ENCODE data around the gene HOXA2. TPM values are rescaled to one million over a fixed set of nuclear protein-coding genes. Genes with fewer than 3 reads are reported as not detected.

HOXA2 gene
- total and polyA plus RNA-seq, 3 experiments from 2014 or later: not detected

DNA sequence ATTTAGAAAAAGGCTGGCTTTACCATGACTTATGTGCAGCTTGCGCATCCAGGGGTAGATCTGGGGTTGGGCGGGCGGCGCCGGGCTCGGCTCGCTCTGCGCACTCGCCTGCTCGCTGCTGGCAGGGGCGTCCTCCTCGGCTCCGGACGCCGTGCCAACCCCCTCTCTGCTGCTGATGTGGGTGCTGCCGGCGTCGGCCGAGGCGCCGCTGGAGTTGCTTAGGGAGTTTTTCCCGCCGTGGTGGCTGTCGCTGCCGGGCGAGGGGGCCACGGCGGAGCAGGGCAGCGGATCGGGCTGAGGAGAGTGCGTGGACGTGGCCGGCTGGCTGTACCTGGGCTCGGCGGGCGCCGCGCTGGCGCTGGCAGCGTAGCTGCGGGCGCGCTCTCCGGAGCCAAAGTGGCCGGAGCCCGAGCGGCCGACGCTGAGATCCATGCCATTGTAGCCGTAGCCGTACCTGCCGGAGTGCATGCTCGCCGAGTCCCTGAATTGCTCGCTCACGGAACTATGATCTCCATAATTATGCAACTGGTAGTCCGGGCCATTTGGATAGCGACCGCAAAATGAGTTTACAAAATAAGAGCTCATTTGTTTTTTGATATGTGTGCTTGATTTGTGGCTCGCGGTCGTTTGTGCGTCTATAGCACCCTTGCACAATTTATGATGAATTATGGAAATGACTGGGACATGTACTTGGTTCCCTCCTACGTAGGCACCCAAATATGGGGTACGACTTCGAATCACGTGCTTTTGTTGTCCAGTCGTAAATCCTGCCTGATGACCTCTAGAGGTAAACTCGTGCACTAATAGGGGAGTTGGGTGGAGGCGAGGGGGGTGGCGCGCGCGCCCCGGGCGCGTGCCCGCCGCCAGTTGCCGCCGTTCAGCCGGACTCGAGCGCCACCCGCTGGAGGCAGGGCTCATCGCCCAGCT lies 40.8 kb upstream of the HOXA2 start, which contains the start of gene HOXA5:
Gene HOXA5, minus strand, starts transcription at position 659 of the 927 bp plus-strand sequence. Its CDS starts 74 bp downstream, at position 585.
- Mint-ChIP-seq H3K4me3 (peak within 1 kb of the TSS in 4 of 7 donors; percentile 20 to 65 (median 32)), H3K27ac (no peak within 1 kb of the TSS), H3K36me3 (no peaks in the 10 kb centered on the region), H3K27me3 (peaks cover 39 to 64% of the 10 kb centered on the region in 2 donors), H3K4me1 (peaks cover 0 to 9% (median 5%) of the 10 kb centered on the region in 3 donors), H3K9me3 (no peaks in the 10 kb centered on the region)
- no peak within 1 kb of the TSS for H3K4me3 ChIP-seq (ENCODE audit: low read length)
- DNase-seq: no peak
- ChIA-PET POLR2A (no interaction called here), CTCF (no interaction called here)
- H3K9me3 ChIP-seq (ENCODE audit: low read length): no peaks in the 10 kb centered on the region
- H3K27me3 ChIP-seq (ENCODE audit: insufficient read depth, low read length, poor library complexity, severe bottlenecking): peaks cover 22% of the 10 kb centered on the region
- H3K4me1 ChIP-seq (ENCODE audit: insufficient read depth, low read length): no peaks in the 10 kb centered on the region
- H3K36me3 ChIP-seq (ENCODE audit: insufficient read depth, low read length): no peaks in the 10 kb centered on the region
- no peak within 1 kb of the TSS for H3K27ac ChIP-seq (ENCODE audit: low read depth, low read length)

DNA sequence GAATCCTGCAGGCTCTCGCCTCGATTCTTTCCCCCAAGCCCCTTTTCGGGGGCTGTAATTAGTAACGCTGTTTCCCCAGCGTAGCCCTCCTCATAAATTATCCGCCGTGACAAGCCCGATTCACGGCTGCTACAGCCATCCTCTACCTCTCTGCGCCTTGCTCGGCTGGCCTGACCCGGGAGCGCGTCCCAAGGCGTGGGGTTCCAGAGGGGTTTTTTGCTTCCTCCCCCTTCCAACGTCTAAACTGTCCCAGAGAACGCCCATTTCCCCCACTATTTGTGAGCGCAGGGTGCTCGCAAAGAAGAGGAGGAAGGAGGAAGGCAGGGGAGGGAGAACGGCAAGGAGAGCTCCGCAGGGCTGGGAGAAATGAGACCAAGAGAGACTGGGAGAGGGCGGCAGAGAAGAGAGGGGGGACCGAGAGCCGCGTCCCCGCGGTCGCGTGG lies 40.1 kb upstream of the HOXA2 start:
- H3K36me3 Mint-ChIP-seq: no peaks in the 10 kb centered on the region
- Histone ChIP-seq H3K4me3 (ENCODE audit: low read length) (no peak overlapping the region), H3K27ac (ENCODE audit: low read depth, low read length) (no peak overlapping the region), H3K27me3 (ENCODE audit: insufficient read depth, low read length, poor library complexity, severe bottlenecking) (peaks cover 20% of the 10 kb centered on the region), H3K9me3 (ENCODE audit: low read length) (no peaks in the 10 kb centered on the region), H3K36me3 (ENCODE audit: insufficient read depth, low read length) (no peaks in the 10 kb centered on the region), H3K4me1 (ENCODE audit: insufficient read depth, low read length) (no peaks in the 10 kb centered on the region)
- no peaks in the 10 kb centered on the region for H3K9me3 Mint-ChIP-seq
- CTCF ChIA-PET: interaction anchor here (1.7 kb wide), 1 partner anchor 8 kb away, joined by 4 read pairs; no protein-coding TSS in a partner anchor
- peaks cover 0 to 5% (median 1%) of the 10 kb centered on the region in 3 donors for H3K4me1 Mint-ChIP-seq
- DNase-seq: no peak
- H3K27me3 Mint-ChIP-seq: peaks cover 34 to 63% of the 10 kb centered on the region in 2 donors
- H3K27ac Mint-ChIP-seq: no peak overlapping the region
- H3K4me3 Mint-ChIP-seq: peak overlapping the region in 2 of 7 donors; percentile 24 to 41
- POLR2A ChIA-PET: no interaction called here

DNA sequence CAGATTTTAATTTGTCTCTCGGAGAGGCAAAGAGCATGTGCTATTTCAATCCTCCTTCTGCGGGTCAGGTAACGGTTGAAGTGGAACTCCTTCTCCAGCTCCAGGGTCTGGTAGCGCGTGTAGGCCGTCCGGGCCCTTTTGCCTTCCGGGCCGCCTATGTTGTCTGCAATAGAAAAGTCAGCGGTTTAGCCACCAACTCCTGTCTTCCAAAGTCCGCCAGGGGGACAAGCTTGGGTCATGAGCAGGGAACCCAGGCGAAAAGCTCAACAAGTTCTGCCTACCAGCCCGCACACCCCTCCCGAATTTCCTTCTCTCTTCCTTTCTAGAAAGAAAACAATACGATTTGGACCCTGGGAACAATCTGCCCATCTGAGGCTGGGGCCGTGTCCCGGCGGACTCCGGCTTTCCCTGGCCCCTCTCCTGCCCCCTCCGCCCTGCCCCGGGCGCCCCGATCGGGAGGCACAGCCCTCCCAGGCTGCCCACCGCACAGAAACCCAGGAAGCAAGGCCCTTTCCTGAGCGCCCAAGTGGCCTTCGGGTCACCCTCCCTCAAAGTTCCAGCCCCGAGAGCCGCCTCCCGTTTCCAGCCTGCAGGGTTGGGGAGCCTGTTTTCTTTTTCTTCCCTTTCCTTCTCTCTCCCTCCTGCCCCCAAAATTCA lies 39.6 kb upstream of the HOXA2 start:
- H3K4me3 Mint-ChIP-seq: no peak overlapping the region
- no peak overlapping the region for H3K27ac Mint-ChIP-seq
- Histone ChIP-seq H3K27me3 (ENCODE audit: insufficient read depth, low read length, poor library complexity, severe bottlenecking) (peaks cover 19% of the 10 kb centered on the region), H3K36me3 (ENCODE audit: insufficient read depth, low read length) (no peaks in the 10 kb centered on the region), H3K9me3 (ENCODE audit: low read length) (no peaks in the 10 kb centered on the region), H3K4me1 (ENCODE audit: insufficient read depth, low read length) (no peaks in the 10 kb centered on the region), H3K27ac (ENCODE audit: low read depth, low read length) (no peak overlapping the region), H3K4me3 (ENCODE audit: low read length) (no peak overlapping the region)
- H3K9me3 Mint-ChIP-seq: no peaks in the 10 kb centered on the region
- DNase-seq: no peak
- POLR2A ChIA-PET: no interaction called here
- no peaks in the 10 kb centered on the region for H3K36me3 Mint-ChIP-seq
- H3K27me3 Mint-ChIP-seq: peaks cover 32 to 63% of the 10 kb centered on the region in 2 donors
- CTCF ChIA-PET: interaction anchor here (1.3 to 1.7 kb wide), 2 partner anchors 9 to 11 kb away, joined by 4 to 5 read pairs; partner anchors contain the start of gene HOXA4
- H3K4me1 Mint-ChIP-seq: peaks cover 0 to 1% (median 0%) of the 10 kb centered on the region in 3 donors

DNA sequence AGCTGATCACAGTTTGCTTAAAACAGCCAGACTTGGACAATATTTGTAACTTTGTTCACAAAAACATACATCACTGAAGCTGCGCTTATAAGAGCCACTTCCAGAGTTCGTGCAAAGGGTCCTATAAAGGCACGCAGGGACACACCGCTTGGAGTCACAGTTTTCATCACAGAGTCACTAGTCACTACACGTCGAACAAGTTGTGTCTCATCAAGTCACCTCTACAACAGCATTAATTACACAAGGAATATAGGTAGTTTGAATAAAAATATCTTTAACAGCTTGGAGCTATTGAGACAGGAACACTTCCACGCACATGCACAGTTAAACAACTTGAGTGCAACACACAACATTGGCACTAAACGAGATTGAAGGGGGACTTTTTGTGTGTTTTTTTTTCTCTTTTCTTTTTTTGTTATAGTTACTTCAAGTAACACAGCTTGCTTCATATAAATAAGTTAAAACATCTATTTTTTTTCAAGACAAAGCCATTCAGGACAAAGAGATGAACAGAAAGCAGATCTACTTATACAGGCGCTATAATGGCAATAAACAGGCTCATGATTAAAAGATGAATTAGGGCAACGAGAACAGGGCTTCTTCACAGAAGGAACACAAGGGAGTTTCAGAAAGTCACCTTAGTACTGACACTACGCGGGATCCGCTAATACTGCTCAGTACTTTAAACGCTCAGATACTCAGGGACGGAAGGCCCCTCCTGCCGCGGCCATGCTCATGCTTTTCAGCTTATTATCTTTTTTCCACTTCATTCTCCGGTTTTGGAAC lies 38.8 kb upstream of the HOXA2 start:
- no peaks in the 10 kb centered on the region for H3K4me1 ChIP-seq (ENCODE audit: insufficient read depth, low read length)
- Mint-ChIP-seq H3K4me3 (no peak overlapping the region), H3K9me3 (no peaks in the 10 kb centered on the region), H3K36me3 (no peaks in the 10 kb centered on the region), H3K27me3 (peaks cover 32 to 63% of the 10 kb centered on the region in 2 donors), H3K27ac (no peak overlapping the region), H3K4me1 (no peaks in the 10 kb centered on the region)
- H3K36me3 ChIP-seq (ENCODE audit: insufficient read depth, low read length): no peaks in the 10 kb centered on the region
- no peak overlapping the region for H3K4me3 ChIP-seq (ENCODE audit: low read length)
- ChIA-PET POLR2A (no interaction called here), CTCF (interaction anchor here (1.3 to 1.7 kb wide), 2 partner anchors 9 to 10 kb away, joined by 4 to 5 read pairs; partner anchors contain the start of gene HOXA4)
- H3K27me3 ChIP-seq (ENCODE audit: insufficient read depth, low read length, poor library complexity, severe bottlenecking): peaks cover 18% of the 10 kb centered on the region
- no peaks in the 10 kb centered on the region for H3K9me3 ChIP-seq (ENCODE audit: low read length)
- DNase-seq: no peak
- H3K27ac ChIP-seq (ENCODE audit: low read depth, low read length): no peak overlapping the region

DNA sequence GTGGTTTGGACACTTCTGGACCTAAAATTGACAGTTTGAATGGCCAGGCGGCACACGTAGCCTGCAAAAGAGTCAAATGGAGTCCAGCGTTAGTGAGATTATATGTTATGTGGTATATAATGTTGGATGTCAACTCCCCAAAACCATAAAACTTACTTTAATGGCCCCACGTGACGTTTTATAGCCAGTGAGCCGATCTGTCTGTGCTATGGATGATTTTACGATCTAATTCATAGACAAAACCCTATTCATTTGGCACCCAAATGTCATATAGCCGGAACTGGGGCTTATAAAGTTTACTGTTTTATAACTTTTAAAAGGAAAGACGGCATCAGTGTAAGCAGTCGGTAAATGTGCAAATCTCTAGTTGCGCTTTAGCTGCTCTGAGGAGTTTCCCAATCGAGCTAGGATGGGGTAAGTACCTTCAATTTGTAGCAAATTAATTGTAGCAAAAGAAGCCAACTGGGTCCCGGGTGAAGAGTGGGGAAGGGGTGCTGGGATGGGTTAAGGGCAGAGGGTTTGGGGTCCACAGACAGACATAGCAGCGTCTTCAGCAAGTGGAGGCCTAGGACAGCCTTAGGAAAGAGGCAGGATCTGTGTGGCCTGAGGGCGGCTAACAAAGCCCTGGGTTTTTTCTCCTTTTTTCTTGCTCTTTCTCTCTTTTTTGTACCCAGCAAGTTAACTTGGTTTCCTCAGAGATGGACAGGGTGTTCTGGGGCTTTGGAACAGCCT lies 37.8 kb upstream of the HOXA2 start:
- Histone ChIP-seq H3K4me1 (ENCODE audit: insufficient read depth, low read length) (no peaks in the 10 kb centered on the region), H3K27me3 (ENCODE audit: insufficient read depth, low read length, poor library complexity, severe bottlenecking) (peaks cover 20% of the 10 kb centered on the region), H3K4me3 (ENCODE audit: low read length) (no peak overlapping the region), H3K27ac (ENCODE audit: low read depth, low read length) (no peak overlapping the region), H3K9me3 (ENCODE audit: low read length) (no peaks in the 10 kb centered on the region), H3K36me3 (ENCODE audit: insufficient read depth, low read length) (no peaks in the 10 kb centered on the region)
- no peaks in the 10 kb centered on the region for H3K4me1 Mint-ChIP-seq
- no peaks in the 10 kb centered on the region for H3K9me3 Mint-ChIP-seq
- CTCF ChIA-PET: no interaction called here
- no peaks in the 10 kb centered on the region for H3K36me3 Mint-ChIP-seq
- H3K27ac Mint-ChIP-seq: no peak overlapping the region
- POLR2A ChIA-PET: no interaction called here
- peaks cover 32 to 66% of the 10 kb centered on the region in 2 donors for H3K27me3 Mint-ChIP-seq
- no peak overlapping the region for H3K4me3 Mint-ChIP-seq
- DNase-seq: no peak

DNA sequence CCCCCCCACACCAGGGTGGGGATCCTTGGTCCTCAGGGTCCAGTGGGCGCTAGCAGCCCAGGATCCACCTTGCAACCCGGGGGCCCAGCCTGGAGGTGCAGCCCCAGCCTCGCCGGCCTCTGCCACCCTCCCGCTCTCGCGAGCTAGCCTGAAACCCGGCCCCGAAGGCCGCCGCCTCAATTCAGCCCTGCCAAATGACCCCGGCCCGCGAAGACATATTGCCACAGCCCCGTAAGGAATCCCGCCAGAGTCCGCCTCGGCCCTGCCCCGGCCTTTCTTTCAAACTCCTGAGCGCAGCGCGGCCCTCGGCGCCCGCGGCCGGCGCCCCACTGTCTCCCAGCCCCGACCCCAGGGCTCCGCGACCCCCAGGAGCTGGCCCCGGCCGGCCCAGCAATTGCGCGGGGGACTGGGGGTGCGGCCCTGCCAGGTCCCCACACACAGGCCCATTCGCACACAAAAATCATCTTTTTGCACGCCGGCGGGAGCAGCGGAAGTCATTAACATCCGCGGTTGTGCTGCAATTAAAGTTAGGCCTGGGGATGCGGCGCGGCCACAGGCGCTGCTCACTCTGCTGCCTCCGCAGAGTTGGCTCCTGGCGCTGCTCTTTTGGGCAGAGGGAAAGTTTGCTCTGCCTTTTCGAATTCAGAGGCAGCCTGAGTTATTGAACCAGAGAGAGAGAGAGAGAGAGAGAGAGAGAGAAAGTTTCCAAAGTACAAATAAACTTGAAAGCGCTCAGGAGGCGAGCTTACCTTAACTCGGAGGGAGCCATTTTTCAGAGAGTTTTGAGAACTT lies 37.0 kb upstream of the HOXA2 start:
- Mint-ChIP-seq H3K27ac (no peak overlapping the region), H3K4me3 (no peak overlapping the region), H3K4me1 (no peaks in the 10 kb centered on the region), H3K36me3 (no peaks in the 10 kb centered on the region), H3K27me3 (peaks cover 31 to 70% of the 10 kb centered on the region in 2 donors), H3K9me3 (no peaks in the 10 kb centered on the region)
- H3K4me3 ChIP-seq (ENCODE audit: low read length): no peak overlapping the region
- H3K27me3 ChIP-seq (ENCODE audit: insufficient read depth, low read length, poor library complexity, severe bottlenecking): peaks cover 23% of the 10 kb centered on the region
- H3K4me1 ChIP-seq (ENCODE audit: insufficient read depth, low read length): no peaks in the 10 kb centered on the region
- ChIA-PET CTCF (no interaction called here), POLR2A (no interaction called here)
- H3K36me3 ChIP-seq (ENCODE audit: insufficient read depth, low read length): no peaks in the 10 kb centered on the region
- no peaks in the 10 kb centered on the region for H3K9me3 ChIP-seq (ENCODE audit: low read length)
- no peak overlapping the region for H3K27ac ChIP-seq (ENCODE audit: low read depth, low read length)
- no peak for DNase-seq

DNA sequence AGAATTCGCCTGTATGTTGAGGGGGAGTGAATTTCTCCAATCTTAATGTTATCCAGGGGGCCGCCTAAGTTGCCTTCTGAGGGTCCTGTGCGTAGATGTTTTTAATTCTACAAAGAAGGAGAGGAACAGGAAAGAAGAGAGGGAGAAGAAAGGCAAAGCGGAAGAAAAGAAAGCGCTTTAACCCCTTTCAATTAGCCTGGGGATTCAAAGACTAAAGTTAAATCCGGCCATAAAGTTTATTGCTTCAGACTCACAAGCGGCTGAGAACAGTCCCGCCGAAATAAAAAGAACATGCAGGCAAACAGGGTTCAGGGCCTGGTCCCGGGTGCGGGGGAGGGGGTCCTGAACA lies 36.5 kb upstream of the HOXA2 start:
- ChIA-PET POLR2A (no interaction called here), CTCF (no interaction called here)
- no peak overlapping the region for H3K27ac Mint-ChIP-seq
- Histone ChIP-seq H3K4me1 (ENCODE audit: insufficient read depth, low read length) (no peaks in the 10 kb centered on the region), H3K9me3 (ENCODE audit: low read length) (no peaks in the 10 kb centered on the region), H3K27me3 (ENCODE audit: insufficient read depth, low read length, poor library complexity, severe bottlenecking) (peaks cover 23% of the 10 kb centered on the region), H3K27ac (ENCODE audit: low read depth, low read length) (no peak overlapping the region), H3K4me3 (ENCODE audit: low read length) (no peak overlapping the region), H3K36me3 (ENCODE audit: insufficient read depth, low read length) (no peaks in the 10 kb centered on the region)
- DNase-seq: no peak
- H3K4me3 Mint-ChIP-seq: no peak overlapping the region
- H3K9me3 Mint-ChIP-seq: no peaks in the 10 kb centered on the region
- H3K27me3 Mint-ChIP-seq: peaks cover 30 to 70% of the 10 kb centered on the region in 2 donors
- no peaks in the 10 kb centered on the region for H3K36me3 Mint-ChIP-seq
- H3K4me1 Mint-ChIP-seq: no peaks in the 10 kb centered on the region

All from CD8-positive, alpha-beta memory T cell (primary cell).